VCaP (cell line): Measurements from ENCODE around the gene SNX12.
"Not testable (repeated sequence)": the region's sequence is repeated elsewhere in the genome, so short reads cannot be mapped to it uniquely, and the experiment has no call there.

Experiments
- H3K27ac ChIP-seq: fragments of 450-650 bp; 2 replicates; pipeline ENCODE4 v1.5.1; 2017
- TF ChIP-seq, protein P1 (sequence below): fragments of 450-650 bp; conservative IDR thresholded peaks from 2 replicates; pipeline ENCODE4 v1.5.1; 2017; ENCODE audit warnings: mild to moderate bottlenecking, moderate library complexity

Gene SNX12

DNA sequence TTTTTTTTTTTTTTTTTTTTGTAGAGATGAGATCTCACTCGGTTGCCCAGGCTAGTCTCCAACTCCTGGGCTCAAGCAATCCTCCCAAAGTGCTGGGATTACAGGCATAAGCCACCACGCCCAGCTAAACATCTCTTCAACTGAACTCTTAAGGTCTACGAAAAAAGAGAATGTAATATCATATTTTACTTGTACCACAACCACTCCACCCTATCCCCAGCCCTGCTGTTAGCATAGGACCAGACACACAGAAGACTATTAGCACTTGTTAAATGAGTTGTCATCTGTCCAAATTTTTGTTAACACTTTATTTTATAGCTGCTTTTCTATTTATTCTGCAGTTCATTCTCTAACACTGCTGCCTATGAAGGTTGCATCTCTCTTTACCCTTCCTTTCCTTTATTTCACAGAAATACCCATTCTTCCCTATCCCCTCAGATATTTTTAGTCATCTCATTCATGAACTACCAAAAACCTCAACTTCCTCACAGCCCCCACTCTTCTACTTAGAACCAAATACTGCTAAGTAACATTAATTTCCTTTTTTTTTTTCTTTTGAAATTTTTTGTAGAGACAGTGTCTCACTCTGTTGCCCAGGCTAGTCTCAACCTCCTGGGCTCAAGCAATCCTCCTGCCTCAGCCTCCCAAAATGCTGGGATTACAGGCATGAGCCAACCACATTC is 10.1 kb downstream of the SNX12 start:
- no peak overlapping the region for H3K27ac ChIP-seq
- TF ChIP-seq, protein P1, sequence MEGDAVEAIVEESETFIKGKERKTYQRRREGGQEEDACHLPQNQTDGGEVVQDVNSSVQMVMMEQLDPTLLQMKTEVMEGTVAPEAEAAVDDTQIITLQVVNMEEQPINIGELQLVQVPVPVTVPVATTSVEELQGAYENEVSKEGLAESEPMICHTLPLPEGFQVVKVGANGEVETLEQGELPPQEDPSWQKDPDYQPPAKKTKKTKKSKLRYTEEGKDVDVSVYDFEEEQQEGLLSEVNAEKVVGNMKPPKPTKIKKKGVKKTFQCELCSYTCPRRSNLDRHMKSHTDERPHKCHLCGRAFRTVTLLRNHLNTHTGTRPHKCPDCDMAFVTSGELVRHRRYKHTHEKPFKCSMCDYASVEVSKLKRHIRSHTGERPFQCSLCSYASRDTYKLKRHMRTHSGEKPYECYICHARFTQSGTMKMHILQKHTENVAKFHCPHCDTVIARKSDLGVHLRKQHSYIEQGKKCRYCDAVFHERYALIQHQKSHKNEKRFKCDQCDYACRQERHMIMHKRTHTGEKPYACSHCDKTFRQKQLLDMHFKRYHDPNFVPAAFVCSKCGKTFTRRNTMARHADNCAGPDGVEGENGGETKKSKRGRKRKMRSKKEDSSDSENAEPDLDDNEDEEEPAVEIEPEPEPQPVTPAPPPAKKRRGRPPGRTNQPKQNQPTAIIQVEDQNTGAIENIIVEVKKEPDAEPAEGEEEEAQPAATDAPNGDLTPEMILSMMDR = no peak

DNA sequence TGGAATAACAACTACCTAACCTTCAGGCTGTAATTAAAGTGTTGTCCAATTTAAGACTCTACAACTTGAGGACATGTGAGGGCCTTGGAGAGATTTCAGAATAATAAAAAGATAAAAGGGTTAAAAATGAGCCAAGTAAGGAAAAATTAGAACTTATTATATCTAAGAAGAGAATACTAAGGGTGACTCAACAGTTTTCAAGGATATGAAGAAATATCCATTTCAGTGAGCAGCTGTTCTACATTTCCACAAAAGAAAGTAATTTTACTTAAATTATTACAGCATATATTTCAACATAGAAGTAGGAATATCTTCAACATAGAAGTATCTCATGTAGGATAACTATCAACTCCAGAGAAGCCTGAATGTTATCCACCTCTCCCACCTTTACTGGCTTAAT is 11.3 kb downstream of the SNX12 start:
- TF ChIP-seq, protein P1 = no peak

DNA sequence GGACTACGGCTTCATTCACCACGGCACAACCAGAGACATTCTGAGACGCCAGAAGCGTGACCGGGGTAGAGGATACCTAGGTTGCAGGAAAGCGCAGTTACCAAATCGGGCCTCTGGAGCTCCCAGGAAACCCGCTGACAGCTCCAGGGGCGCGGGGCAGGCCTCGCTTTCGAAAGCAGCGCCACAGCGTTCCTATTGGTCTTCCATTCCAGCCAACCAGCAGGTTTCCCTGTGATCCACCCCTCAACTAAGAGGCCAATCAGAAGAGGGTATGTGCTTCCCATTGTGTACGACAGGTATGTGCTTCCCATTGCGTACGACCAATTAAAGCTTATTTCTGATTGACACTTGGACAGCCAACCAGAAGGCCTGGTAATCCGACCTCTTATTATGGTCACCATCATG is 14.9 kb downstream of the SNX12 start:
- no peak overlapping the region for H3K27ac ChIP-seq
- TF ChIP-seq, protein P1 = no peak

More for the DNA sequence above, 11.3 kb downstream of the SNX12 start:
- no peak overlapping the region for H3K27ac ChIP-seq

DNA sequence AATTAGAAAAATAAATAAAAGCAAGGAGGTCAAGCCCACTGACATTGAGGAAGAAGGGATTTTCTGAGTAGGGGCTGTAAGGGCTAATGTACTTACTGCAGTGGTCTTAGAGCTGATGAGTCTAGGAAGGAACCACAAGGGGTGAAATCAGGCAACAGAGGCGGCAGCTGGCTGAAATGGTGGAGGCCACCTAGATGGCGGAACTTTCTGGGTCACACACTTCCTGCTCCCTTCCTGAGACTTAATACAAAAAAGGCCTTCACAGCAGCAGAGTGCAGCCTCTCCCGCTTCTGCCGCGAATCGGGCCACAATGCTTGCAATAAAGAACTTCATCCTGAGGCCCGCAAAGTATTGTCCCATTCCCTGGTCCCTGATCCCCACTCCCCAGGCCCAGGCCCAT is 15.4 kb downstream of the SNX12 start:
- H3K27ac ChIP-seq = no peak overlapping the region
- TF ChIP-seq, protein P1 = no peak

DNA sequence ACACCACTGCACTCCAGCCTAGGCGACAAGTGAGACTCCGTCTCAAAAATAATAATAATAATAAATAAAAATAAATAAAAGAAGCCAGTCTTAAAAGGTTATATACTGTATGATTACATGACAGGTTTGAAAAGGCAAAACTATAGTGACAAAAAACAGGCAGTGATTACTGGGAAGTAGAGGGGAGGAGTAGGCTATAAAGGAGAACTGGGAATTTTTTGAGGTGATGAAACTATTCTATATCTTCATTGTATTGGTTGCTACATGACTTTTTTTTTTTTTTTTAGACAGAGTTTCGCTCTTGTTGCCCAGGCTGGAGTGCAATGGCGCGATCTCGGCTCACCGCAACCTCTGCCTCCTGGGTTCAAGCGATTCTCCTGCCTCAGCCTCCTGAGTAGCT is 20.2 kb downstream of the SNX12 start:
- H3K27ac ChIP-seq = not testable (repeated sequence)

DNA sequence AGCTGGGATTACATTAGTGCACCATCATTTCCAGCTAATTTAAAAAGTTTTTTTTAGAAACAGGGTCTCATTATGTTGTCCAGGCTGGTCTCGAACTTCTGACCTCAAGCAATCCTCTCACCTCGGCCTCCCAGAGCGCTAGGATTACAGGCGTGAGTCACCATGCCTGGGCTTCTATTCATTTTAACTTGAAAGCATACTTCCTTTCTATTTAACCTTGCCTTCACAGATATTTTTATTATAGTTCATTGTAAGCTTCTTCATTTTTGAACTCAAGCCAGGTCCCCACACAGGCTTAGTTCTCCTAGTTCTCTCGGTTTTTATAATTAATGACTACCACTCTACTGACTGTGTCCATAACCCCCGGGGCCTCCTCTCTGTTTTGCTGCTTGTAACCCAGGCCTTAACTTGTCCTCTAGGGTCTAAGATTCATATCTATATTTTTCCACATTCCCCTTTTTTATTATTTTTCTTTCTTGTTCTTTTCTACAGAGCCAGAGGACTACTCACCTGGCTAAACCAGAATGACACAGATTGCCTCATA is 50.7 kb downstream of the SNX12 start:
- TF ChIP-seq, protein P1 = no peak
- no peak overlapping the region for H3K27ac ChIP-seq
